Heart right ventricle (tissue), 16 donors: ENCODE measurements around the gene FOXG1. TPM values are rescaled to one million over a fixed set of nuclear protein-coding genes. Genes with fewer than 3 reads are reported as not detected.

Experiments used
- ATAC-seq, 8 donors: fragments of 200-7000 bp; cut with Tn5 transposase; one replicate each; pipeline ENCODE4 v1.9.1; 2020; ENCODE audit warnings: mild to moderate bottlenecking in 8 of 8, moderate library complexity in 8 of 8, moderate number of reproducible peaks in 1 of 8
- DNase-seq, 2 donors: peaks; one replicate each; pipeline ENCODE4 v3.0.0-alpha.2; 2020
- H3K27ac ChIP-seq, 10 donors: fragments of 200-600 bp; sonication (generic) in 2 of 10; one replicate each; pipeline versions ENCODE4 v1.5.0 to v1.8.0; 2020 to 2022; ENCODE audit warnings: mild to moderate bottlenecking in 3 of 10
- H3K27me3 ChIP-seq, 7 donors: fragments of 200-600 bp; one replicate each; pipeline ENCODE4 v1.8.0; 2021 to 2022; ENCODE audit warnings: mild to moderate bottlenecking in 2 of 7
- H3K36me3 ChIP-seq, 9 donors: fragments of 200-600 bp; sonication (generic) in 1 of 9; one replicate each; pipeline versions ENCODE4 v1.5.0 to v1.8.0; 2020 to 2022; ENCODE audit warnings: mild to moderate bottlenecking in 2 of 9
- H3K4me1 ChIP-seq, 9 donors: fragments of 200-600 bp; sonication (generic) in 1 of 9; one replicate each; pipeline versions ENCODE4 v1.5.0 to v1.8.0; 2020 to 2022; ENCODE audit warnings: mild to moderate bottlenecking in 4 of 9
- H3K4me3 ChIP-seq, 10 donors: fragments of 200-600 bp; sonication (generic) in 2 of 10; one replicate each; pipeline versions ENCODE4 v1.5.0 to v1.8.0; 2020 to 2022; ENCODE audit warnings: mild to moderate bottlenecking in 7 of 10, moderate library complexity in 2 of 10
- H3K9me3 ChIP-seq, 11 donors: fragments of 200-600 bp in 10 of 11; sonication (generic) in 2 of 11; one replicate each; pipeline versions ENCODE4 v1.5.0 to v1.8.0; 2013 to 2022; ENCODE audit warnings: mild to moderate bottlenecking in 2 of 11, control low read depth in 1 of 11, moderate library complexity in 1 of 11
- WGBS, 2 donors: extraction: QIAGEN DNeasy Blood & Tissue Kit; methylation state at CpG; one replicate each; pipeline ENCODE4 v1.1.7; 2013; ENCODE audit warnings: inconsistent platforms in 1 of 2; 5-methylcytosine and 5-hydroxymethylcytosine counted together
- intact Hi-C, 10 donors: fragments of 100-400 bp; cut with DNase I; formaldehyde crosslinking; loops; one replicate each; pipeline versions ENCODE4 v1.11.1 to v1.14.2; 2022
- polyA plus RNA-seq, 2 donors: library from polyadenylated mRNA; stranded (reverse); fragments of 200-250 nt; gene quantifications; one replicate each; pipeline ENCODE4 v1.2.3, GENCODE V29; 2013
- total RNA-seq, 10 donors: library from RNA; stranded (reverse); fragmentation: NEBNext Ultra II Directional in 3 of 10; extraction: Animal tissue kit (Norgen Biotek cat#: 25700) in 3 of 10; gene quantifications; one replicate each; pipeline versions ENCODE4 v1.2.1 to v1.2.4, GENCODE V29; 2021 to 2023
- TF ChIP-seq, protein P1 (sequence below), 9 donors: fragments of 200-600 bp; sonication (generic) in 2 of 9; IDR thresholded peaks; one replicate each; pipeline versions ENCODE4 v1.5.0 to v1.8.0; 2021 to 2022; ENCODE audit warnings: antibody characterized with exemption in 9 of 9, mild to moderate bottlenecking in 5 of 9, moderate library complexity in 1 of 9
- donor health status: Arrhythmogenic right ventricular cardiomyopathy.
- donor health status: ischemic (EF 13 %, LVEDD 7.1; RV severe dilation, severe dysfunction).
- donor health status: healthy with polysubstance abuse.
- donor health status: DM: no; HTN: yes; CAD: no.
- donor health status: DM: no; HTN: no; CAD: no.
- donor health status: ischemic (EF 25% LVEDD 6.9; RV normal size, moderate dysfunction).
- donor health status: ischemic (EF 25% LVEDD 5.7; RV mildly dilated, moderate dysfunction).
- donor health status: healthy.
- donor health status: DM: yes; HTN: yes; CAD: no.
- donor health status: Ischemic cardiomyopathy.
- donor health status: ischemic (EF 35%, LVEDD 5.7; RV mildly dilated, moderate dysfunction).
- donor health status: nonischemic (EF 11% LVEDD 7.7; RV severe dilation, severe dysfunction).
- donor health status: DM: yes; HTN: yes; CAD: no.
- donor health status: PGD.
- donor health status: ischemic (EF 29% LVEDD 5.4; RV normal size, mild dysfunction).
- donor health status: nonischemic (EF 23%, LVEDD 6.1; RV moderate dilation, normal function).

The FOXG1 gene
- total and polyA plus RNA-seq, 12 donors: not detected

DNA sequence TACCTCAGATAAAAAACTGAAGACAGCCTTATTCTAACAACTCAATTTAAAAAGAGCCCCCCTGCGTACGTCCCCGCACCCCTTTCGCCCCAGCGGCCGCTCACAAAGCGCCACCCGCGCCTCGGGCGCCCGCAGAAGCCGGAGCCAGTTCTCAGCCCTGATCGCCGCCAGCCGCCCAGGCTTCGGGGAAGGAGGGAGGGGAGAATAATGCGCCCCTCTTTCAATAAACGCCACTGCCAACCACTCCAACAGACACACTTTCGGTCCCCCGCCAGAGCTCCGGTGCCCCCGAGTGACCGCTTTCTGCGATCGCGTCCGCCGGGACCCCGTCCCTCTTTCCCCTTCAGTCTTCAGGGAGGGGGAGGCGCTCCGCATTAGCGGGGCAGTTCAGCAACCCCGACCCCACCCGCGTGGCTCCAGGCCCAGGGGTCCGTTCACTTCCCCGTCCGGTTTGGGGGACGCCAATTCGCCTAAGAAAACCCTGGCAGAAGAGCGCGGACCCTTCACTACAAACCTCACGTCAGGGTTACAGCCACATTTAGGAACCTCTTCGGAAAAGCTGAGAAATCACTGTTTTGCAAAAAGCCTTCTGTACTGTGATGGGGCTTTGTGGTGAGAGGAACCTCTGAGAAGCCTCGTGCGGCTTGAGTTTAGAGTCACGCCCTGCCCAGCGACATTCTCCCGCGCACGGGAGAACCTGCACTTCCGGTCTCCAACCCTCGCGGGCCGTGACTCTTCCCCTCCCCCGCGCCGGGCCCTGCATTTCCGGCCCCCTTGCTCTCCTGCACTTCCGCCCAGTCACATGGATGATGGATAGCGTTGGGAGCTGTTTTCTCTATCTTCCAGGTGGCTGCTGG lies 18.7 kb downstream of the FOXG1 start:
- WGBS, 2 donors: 1 to 4% methylated on average over 59 to 62 of the region's 62 CpGs
- H3K4me3 ChIP-seq: peak overlapping the region in 7 of 10 donors; percentile 1 to 29 (median 24)
- H3K9me3 ChIP-seq: peaks cover 0 to 2% (median 0%) of the 10 kb centered on the region in 11 donors
- intact Hi-C loops: no loop called here
- H3K27me3 ChIP-seq: peaks cover 0 to 82% (median 66%) of the 10 kb centered on the region in 7 donors
- no peaks in the 10 kb centered on the region for H3K36me3 ChIP-seq
- ATAC-seq (no peak), DNase-seq (no peak)
- TF ChIP-seq, protein P1, sequence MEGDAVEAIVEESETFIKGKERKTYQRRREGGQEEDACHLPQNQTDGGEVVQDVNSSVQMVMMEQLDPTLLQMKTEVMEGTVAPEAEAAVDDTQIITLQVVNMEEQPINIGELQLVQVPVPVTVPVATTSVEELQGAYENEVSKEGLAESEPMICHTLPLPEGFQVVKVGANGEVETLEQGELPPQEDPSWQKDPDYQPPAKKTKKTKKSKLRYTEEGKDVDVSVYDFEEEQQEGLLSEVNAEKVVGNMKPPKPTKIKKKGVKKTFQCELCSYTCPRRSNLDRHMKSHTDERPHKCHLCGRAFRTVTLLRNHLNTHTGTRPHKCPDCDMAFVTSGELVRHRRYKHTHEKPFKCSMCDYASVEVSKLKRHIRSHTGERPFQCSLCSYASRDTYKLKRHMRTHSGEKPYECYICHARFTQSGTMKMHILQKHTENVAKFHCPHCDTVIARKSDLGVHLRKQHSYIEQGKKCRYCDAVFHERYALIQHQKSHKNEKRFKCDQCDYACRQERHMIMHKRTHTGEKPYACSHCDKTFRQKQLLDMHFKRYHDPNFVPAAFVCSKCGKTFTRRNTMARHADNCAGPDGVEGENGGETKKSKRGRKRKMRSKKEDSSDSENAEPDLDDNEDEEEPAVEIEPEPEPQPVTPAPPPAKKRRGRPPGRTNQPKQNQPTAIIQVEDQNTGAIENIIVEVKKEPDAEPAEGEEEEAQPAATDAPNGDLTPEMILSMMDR (IDR thresholded peaks at IDR 0.05): no peak
- H3K27ac ChIP-seq: no peak overlapping the region
- H3K4me1 ChIP-seq: peaks cover 0 to 11% (median 9%) of the 10 kb centered on the region in 9 donors

DNA sequence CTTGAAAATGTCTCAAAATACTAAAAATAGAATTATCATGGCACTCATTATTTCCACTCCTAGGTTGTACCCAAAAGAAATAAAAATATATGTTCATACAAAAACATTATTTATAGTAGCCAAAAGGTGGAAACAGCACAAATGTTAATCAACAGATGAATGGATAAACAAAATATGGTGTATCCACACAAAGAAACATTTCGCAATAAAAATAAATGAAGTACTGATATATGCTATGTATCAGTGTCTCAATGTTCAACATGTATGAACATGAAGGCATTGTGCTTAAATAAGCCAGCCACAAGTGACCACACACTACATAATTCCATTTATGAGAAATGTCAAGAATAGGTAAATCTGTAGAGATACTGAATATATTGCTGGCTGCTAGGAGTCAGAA lies 40.9 kb downstream of the FOXG1 start:
- Histone ChIP-seq H3K27ac (no peak overlapping the region), H3K4me1 (no peaks in the 10 kb centered on the region), H3K36me3 (no peaks in the 10 kb centered on the region), H3K27me3 (no peaks in the 10 kb centered on the region), H3K9me3 (peaks cover 0 to 4% (median 0%) of the 10 kb centered on the region in 11 donors), H3K4me3 (no peak overlapping the region)
- TF ChIP-seq, protein P1 (IDR thresholded peaks at IDR 0.05): no peak
- WGBS, 2 donors: 86% methylated on average over 1 of the region's 1 CpG
- ATAC-seq (no peak), DNase-seq (no peak)
- intact Hi-C loops: no loop called here

DNA sequence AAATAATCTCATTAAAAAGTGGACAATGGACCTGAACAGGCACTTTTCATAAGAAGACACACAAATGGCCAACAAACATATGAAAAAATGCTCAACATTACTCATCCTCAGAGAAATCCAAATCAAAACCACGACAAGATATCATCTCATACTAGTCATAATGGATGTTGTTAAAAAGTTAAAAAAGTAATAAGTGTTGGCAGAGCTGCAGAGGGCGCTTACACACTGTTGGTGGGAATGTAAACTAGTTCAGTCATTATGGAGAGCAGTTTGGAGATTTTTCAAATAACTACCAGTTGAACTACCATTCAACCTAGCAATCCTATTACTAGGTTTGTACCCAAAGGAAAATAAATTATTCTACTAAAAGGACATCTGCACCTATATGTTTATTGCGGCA lies 47.2 kb downstream of the FOXG1 start:
- TF ChIP-seq, protein P1 (IDR thresholded peaks at IDR 0.05): no peak
- DNase-seq: no peak
- Histone ChIP-seq H3K36me3 (no peaks in the 10 kb centered on the region), H3K9me3 (peaks cover 0 to 6% (median 0%) of the 10 kb centered on the region in 11 donors), H3K27ac (no peak overlapping the region), H3K27me3 (no peaks in the 10 kb centered on the region), H3K4me1 (no peaks in the 10 kb centered on the region), H3K4me3 (no peak overlapping the region)
- ATAC-seq: no peak
- intact Hi-C loops: no loop called here
- 81 to 83% methylated on average over 3 of the region's 3 CpGs for WGBS, 2 donors
